ENCODE data around the gene CSNK2B. TPM values are rescaled to one million over a fixed set of nuclear protein-coding genes. Genes with fewer than 3 reads are reported as not detected.

Gene CSNK2B
- total and polyA plus RNA-seq, 9 of the 15 experiments (the other 6 are each of a cell fraction or from before 2014, with no cell fraction given) = 120 to 1,126 (median 529) TPM

DNA sequence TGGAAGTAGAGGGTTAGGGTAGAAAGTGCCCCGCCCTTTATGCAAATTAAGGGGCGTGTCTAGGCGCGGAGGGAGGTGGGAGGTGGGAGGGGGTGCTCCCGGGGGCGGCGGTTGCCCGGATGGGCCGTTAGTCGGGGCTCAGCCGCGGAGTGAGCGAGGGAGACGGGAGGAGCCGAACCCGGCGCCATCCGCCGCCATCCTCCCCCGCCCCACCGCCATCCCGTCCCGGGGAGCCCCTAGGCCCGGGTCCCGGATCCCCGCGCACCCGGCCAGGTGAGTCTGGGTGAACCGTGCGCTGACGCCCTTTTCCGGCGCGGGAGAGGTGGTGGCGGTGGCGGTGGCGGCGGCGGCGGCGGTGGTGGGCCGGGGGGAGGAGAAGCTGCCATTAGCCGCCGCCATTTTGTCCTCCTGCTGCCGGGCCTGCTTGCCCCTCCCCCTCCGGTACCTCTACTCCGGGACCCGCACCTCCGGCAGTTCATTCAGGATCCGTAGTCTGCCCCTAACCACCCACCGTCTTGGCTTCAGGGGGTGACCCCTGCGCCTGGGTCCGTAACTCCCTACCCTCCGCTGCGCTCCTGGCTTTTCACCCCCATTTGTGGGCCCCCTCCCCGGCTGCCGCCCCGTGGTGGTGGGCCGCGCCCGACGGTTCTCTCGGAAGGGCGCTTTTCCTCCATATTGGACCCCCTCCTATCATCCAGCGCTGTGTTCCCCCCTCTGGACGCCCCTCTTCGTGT lies 45.1 kb upstream of the CSNK2B start, which contains the start of gene PRRC2A (continued):
- TF ChIP-seq MCM2 (IDR thresholded peaks at IDR 0.05; ENCODE audit: low read depth) (no peak), PHF20 (IDR thresholded peaks at IDR 0.05; ENCODE audit: partially characterized antibody) (peak; percentile 83), RFX5 (IDR thresholded peaks at IDR 0.05; ENCODE audit: low read depth, low read length) (no peak), HLTF (IDR thresholded peaks at IDR 0.05) (no peak; the same call in 1 of the 2 replicates), SIN3A (IDR thresholded peaks at IDR 0.05; ENCODE audit: borderline replicate concordance in 2 of 2, control insufficient read depth in 1 of 2, low read depth in 2 of 2, low read length in 2 of 2) (peak in 1 of 2 experiments; percentile 83; a peak in 2 of 4 replicates), NRF1 (conservative IDR thresholded peaks at IDR 0.05 in 1 of 2, IDR thresholded peaks at IDR 0.05 in 1 of 2) (no peak; a peak in 3 of 4 replicates), IFI16 (CRISPR knock-in tag; IDR thresholded peaks at IDR 0.05) (no peak), DIDO1 (tag; IDR thresholded peaks at IDR 0.05; ENCODE audit: low read depth) (no peak), SMARCE1 (IDR thresholded peaks at IDR 0.05) (no peak), CREB1 (IDR thresholded peaks at IDR 0.05) (no peak; the same call in 1 of the 2 replicates), CREB1 (CRISPR knock-in tag; IDR thresholded peaks at IDR 0.05) (no peak; the same call in 1 of the 2 replicates), ZNF707 (CRISPR knock-in tag; conservative IDR thresholded peaks at IDR 0.05) (no peak), MYBL2 (IDR thresholded peaks at IDR 0.05; ENCODE audit: low read depth) (no peak), MYBL2 (CRISPR knock-in tag; IDR thresholded peaks at IDR 0.05; ENCODE audit: borderline replicate concordance) (no peak), NFXL1 (CRISPR knock-in tag; IDR thresholded peaks at IDR 0.05) (0 out of 2 replicates have a peak, but pooled peaks have one; percentile 55), ZNF584 (CRISPR knock-in tag; IDR thresholded peaks at IDR 0.05; ENCODE audit: low read depth) (no peak), RBM14 (IDR thresholded peaks at IDR 0.05; ENCODE audit: borderline replicate concordance, insufficient read depth, low read depth, low read length) (no peak), TAL1 (IDR thresholded peaks at IDR 0.05) (no peak), ETV6 (IDR thresholded peaks at IDR 0.05; ENCODE audit: borderline replicate concordance in 1 of 2, low read depth in 2 of 2, low read length in 1 of 2) (no peak), ETV6 (CRISPR knock-in tag; IDR thresholded peaks at IDR 0.05; ENCODE audit: borderline replicate concordance) (no peak)
- TF ChIP-seq, protein P1, sequence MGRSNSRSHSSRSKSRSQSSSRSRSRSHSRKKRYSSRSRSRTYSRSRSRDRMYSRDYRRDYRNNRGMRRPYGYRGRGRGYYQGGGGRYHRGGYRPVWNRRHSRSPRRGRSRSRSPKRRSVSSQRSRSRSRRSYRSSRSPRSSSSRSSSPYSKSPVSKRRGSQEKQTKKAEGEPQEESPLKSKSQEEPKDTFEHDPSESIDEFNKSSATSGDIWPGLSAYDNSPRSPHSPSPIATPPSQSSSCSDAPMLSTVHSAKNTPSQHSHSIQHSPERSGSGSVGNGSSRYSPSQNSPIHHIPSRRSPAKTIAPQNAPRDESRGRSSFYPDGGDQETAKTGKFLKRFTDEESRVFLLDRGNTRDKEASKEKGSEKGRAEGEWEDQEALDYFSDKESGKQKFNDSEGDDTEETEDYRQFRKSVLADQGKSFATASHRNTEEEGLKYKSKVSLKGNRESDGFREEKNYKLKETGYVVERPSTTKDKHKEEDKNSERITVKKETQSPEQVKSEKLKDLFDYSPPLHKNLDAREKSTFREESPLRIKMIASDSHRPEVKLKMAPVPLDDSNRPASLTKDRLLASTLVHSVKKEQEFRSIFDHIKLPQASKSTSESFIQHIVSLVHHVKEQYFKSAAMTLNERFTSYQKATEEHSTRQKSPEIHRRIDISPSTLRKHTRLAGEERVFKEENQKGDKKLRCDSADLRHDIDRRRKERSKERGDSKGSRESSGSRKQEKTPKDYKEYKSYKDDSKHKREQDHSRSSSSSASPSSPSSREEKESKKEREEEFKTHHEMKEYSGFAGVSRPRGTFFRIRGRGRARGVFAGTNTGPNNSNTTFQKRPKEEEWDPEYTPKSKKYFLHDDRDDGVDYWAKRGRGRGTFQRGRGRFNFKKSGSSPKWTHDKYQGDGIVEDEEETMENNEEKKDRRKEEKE (IDR thresholded peaks at IDR 0.05; ENCODE audit: borderline replicate concordance in 1 of 2, control insufficient read depth in 1 of 2, low read depth in 2 of 2, low read length in 1 of 2) = no peak
- TF ChIP-seq, protein P2, sequence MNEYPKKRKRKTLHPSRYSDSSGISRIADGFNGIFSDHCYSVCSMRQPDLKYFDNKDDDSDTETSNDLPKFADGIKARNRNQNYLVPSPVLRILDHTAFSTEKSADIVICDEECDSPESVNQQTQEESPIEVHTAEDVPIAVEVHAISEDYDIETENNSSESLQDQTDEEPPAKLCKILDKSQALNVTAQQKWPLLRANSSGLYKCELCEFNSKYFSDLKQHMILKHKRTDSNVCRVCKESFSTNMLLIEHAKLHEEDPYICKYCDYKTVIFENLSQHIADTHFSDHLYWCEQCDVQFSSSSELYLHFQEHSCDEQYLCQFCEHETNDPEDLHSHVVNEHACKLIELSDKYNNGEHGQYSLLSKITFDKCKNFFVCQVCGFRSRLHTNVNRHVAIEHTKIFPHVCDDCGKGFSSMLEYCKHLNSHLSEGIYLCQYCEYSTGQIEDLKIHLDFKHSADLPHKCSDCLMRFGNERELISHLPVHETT (CRISPR knock-in tag; conservative IDR thresholded peaks at IDR 0.05 in 1 of 2, IDR thresholded peaks at IDR 0.05 in 1 of 2) = peak in 1 of 2 experiments; percentile 100; a peak in 2 of 4 replicates
- TF ChIP-seq, protein P3, sequence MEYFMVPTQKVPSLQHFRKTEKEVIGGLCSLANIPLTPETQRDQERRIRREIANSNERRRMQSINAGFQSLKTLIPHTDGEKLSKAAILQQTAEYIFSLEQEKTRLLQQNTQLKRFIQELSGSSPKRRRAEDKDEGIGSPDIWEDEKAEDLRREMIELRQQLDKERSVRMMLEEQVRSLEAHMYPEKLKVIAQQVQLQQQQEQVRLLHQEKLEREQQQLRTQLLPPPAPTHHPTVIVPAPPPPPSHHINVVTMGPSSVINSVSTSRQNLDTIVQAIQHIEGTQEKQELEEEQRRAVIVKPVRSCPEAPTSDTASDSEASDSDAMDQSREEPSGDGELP (CRISPR knock-in tag; IDR thresholded peaks at IDR 0.05; ENCODE audit: borderline replicate concordance) = peak; percentile 53; the same call in 1 of the 2 replicates
